T-helper 22 cell (primary cell): ENCODE measurements around the gene RBP5.

Source experiments
- DNase-seq: peaks from one replicate; pipeline ENCODE4 v3.0.0-alpha.2; 2020; ENCODE audit warnings: low read depth

The RBP5 gene

GRCh38 chr12:7101047-7101693 is 27.5 kb downstream of the RBP5 start:
- DNase-seq: no peak

DNA sequence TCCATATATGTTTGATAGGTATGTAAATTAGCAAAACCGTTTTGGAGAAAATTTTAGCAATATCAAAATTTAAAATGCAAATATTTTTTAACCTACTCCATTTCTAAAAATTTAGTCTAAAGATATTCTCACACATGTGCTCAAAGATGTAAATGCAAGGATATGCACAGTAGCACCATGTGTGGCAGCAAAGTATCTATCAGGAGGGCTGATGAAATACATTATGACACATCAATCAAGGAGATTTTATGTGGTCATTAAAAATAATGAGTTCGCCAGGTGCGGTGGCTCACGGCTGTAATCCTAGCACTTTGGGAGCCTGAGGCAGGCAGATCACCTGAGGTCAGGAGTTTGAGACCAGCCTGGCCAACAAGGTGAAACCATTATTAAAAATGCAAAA is 28.4 kb downstream of the RBP5 start:
- DNase-seq: no peak

- DNase-seq: no peak
These were observed 29.2 kb downstream of the RBP5 start for GRCh38 chr12:7099290-7099996.

GRCh38 chr12:7096979-7097378 is 31.7 kb downstream of the RBP5 start:
- DNase-seq: no peak

GRCh38 chr12:7096006-7096932 is 32.4 kb downstream of the RBP5 start:
- DNase-seq: no peak

DNA sequence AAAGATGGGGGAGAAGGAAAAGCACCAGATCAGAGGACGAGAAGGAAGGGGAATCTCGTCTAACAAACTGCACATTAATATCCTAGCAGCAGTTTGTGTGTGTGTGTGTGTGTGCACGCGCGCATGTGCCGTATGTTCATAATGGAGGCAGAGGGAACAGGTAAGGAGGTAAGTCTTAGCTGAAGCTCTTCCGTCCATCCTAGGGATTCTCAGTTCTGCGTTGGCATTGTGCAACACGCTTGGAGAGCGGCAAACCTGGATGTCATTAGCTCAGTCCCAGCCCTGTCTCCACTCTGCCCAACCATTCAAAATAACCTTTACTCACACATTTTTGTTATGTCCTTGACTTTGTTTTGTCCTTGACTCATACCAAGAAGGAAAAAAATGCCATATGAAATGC is 34.8 kb downstream of the RBP5 start:
- no peak for DNase-seq

- no peak for DNase-seq
These were observed 35.2 kb downstream of the RBP5 start for GRCh38 chr12:7093486-7093885.

- DNase-seq: no peak
These were observed 35.7 kb downstream of the RBP5 start for GRCh38 chr12:7092986-7093460.

DNA sequence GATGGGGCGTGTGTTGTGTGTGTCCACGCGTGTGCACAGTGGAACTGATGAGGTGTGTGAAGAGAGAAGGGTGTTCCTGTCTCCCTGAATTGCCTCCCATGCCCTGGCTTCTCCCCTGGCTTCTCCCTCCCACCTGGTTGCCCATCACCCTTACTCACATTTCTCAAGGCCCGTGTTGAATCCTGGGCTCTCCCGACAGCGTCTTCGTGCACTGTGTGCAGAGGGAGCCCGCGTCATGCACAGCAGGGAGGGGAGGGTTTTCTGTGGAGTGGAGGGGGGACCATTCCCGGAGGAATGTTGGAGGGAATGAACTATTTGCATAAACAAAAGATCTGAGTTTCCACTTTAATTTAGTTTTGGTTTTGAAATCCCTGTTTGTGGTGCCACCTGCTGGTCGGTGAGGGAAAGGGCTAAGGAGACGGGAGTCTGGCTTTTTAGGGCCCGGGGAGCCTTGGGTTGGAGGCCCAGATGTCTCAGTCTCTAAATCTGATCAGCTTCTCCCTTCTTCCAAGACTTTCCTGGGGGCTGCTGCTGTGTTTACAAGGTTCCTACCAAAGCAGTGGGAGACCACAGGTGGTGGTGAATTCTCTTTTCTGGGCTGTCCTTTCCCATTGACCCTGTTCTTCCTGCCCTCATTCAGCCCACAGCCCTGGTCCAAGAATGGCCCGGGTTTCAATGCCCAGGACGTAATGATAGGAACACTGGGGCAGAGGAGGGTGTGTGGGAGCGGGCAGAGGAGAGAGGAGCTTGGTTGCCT is 36.3 kb downstream of the RBP5 start, which contains the start of gene C1R:
TSS of gene C1R (minus strand) at position 217 of the 757 bp plus-strand sequence. CDS start at position 160, 57 bp downstream.
- DNase-seq: peak; percentile 27

DNA sequence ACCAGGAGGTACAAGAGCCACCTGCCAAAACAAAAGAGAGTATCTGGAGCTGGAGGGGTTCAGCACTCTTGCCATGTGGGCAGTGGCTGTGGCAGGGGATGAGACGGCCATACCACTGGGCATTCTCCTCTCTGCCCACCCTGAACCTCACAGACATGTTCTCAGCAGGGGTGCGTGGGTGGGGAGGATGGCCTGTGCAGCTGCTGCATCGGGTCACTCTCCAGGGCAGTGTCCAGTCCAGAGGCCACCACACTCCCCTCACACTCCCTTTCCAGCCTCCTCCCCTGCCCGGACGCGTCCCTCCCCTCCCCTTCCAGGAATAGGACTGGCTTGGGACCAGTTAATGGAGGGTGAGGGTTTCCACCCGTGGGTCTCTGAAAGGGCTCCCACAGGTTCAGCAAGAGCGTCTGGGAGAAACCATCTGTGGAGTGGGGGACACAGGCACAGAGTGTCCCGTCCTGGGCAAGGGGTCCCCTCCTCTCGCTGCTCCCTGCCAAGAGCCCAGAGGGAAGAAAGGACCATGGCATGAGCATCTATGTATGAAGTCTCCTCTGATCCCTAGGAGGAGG is 36.9 kb downstream of the RBP5 start:
- no peak for DNase-seq

GRCh38 chr12:7091171-7091570 is 37.5 kb downstream of the RBP5 start:
- DNase-seq: no peak

DNA sequence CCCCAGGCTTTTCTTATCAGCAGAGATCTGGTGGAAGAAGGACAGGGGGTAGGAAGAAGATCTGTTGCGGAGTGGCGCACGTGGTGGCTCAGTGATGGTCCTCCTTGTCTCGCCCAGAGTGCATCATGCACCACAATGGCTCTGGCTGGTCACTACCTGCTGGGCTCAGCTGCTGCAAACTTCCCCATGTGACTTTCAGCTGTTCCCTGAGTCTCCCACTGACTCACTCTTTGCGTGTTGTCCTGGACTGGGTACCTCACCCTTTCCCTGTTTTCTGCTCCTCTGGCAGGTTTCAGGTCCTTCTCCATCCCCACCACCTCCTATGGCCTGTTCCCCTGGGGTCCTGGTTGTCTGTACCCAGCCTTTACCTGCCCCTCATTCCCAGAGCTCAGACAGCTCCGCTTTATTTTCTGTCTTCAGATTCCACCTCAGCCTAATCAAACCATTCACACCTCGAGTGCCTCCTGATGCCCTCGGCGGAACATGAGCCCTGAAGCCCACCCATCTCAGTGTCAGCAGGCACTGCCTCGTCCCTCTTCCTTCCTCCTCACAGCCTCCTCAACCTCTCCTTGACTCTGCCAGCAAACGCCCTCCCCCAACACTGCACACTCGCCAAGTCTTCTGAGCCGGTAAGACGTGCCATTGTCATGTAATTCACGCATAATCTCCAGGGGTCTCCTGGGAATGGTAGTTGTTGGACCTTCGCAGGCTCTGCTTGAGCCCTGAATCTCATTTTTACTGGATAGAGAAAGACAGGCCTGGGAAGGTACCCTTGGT is 38.3 kb downstream of the RBP5 start:
- no peak for DNase-seq

DNA sequence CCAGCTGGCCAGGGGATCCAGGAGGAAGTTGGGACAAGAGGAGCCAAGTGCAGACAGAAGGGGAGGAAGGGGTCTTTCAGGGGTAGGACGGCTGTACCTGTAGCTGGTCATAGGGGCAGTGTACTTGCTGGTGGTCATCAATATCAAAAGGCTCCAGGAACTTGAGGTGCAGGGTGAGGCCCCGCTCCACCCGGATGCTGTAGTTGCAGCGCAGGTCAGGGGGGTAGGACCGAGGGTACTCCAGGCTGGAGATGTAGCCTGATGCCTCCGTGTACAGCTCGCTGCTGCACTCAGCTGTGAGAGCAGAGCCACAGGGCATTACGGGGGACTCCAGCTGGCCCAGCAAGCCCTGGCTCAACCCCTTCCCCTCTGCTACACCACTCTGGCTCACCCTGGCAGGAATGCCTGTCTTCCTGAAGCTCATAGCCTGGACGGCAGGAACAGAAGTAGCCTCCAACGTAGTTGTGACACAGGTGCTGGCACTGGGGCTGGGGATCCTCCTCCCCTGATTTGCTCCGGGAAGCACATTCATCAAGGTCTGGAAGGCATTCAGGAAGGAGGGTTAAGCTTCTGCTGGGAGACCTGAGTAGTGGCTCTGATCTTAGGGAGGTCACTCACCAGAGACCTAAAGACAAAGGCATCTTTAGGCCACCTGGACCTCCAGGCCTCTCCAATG is 39.4 kb downstream of the RBP5 start:
- DNase-seq: no peak

DNA sequence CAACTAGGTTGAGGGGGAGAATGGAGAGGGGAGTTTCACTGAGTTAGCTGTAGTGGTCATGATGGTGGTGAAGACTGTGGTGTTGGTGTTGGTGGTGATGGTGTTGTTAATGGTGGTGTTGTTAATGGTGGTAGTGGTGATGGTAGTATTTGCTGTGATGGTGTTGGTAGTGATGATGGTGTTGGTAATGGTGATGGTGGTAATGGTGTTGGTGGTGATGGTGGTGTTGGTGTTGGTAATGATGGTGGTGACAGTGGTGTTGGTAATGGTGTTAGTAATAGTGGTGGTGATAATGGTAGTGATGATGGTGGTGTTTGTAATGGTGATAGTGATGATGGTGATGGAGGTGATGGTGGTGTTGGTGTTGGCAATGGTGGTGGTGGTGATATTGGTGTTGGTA is 45.6 kb downstream of the RBP5 start:
- no peak for DNase-seq

- no peak for DNase-seq
These were observed 47.7 kb downstream of the RBP5 start for GRCh38 chr12:7081037-7081436.

GRCh38 chr12:7079826-7080125 is 48.9 kb downstream of the RBP5 start:
- no peak for DNase-seq

DNA sequence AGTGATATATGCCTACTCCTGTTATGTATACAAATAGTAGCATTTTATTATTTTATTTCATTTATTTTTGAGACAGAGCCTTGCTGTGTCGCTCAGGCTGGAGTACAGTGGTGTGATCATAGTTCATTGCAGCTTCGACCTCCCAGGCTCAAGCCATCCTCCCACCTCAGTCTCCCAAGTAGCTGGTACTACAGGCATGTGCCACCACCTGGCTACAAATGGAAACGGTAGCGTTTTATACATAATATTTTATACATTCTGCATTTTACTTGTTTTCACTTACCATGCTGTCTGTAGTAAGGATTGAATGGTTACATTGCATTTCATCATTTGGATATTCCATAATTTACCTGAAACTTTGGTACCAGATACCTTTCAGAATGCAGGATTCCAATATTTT is 50.5 kb downstream of the RBP5 start:
- DNase-seq: no peak

- DNase-seq: no peak
These were observed 52.2 kb downstream of the RBP5 start for GRCh38 chr12:7076493-7076892.

DNA sequence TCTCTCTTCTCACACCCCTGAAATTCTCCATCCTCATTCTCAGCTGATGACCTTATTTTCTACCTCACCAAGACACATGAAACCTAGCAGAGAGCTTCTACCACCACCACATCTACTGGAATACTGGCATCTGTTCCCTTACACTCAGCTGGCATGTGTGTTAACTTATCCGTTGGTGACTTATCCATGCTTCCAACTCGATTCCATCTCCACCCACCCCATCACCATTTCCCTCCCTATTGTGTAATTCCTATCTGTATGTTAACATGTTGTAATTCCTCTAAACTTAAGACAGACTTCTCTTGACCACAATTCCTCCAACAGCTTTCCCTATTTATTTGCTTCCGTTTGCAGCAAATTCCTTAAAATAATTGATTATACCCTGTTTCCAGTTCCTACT is 52.8 kb downstream of the RBP5 start:
- no peak for DNase-seq

GRCh38 chr12:7075518-7075917 is 53.2 kb downstream of the RBP5 start:
- DNase-seq: no peak
